COR-L47 (cell line): ENCODE data around the gene SFXN2.
"Not testable (repeated sequence)": the region's sequence is repeated elsewhere in the genome, so short reads cannot be mapped to it uniquely, and the experiment has no call there.

Experiments
- DNase-seq: peaks from one replicate; lab custom pipeline; 2025; lab: John Stamatoyannopoulos, UW

The SFXN2 gene

DNA sequence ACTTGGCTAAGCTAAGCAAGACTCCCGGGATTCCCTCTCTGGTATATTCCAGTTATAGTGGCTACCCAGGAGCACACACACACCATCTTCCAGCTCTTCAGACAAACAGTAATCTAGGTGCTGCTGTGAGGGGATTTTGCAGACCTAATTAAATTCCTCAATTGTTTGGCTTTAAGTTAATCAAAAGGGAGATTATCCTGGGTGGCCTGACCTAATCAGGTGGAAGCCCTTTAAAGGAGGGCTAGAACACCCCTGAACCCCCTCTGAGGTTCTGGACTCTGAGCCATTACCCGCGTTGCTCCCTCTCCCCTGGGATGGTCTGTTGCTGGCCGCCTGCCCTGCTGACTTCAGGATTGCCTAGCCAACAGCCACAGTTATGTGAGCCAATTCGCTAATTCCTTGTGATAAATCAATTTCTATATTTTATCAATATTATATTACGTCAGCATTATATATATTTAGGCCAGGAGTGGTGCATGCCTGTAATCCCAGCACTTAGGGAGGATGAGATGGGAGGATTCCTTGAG, 6.4 kb downstream of the SFXN2 start:
- DNase-seq: no peak

DNA sequence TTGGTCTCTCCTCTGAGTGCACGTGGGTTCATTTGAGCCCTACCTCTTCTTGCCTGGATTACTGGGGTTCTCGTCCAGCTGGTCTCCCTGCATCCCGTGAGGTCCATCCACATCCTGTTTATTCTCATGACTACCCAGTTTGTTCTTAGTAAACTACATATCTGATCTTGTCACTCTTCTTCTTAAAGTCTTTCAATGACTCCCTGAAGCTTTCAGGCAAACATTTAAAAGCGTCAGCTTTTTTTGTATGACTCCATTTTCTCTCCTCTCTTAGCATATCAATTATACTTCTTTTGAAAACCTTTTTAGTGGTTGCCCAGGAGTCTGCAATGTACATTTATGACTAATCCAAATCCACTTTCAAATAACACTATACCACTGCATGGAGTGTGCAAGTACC, 7.5 kb downstream of the SFXN2 start:
- DNase-seq: no peak

DNA sequence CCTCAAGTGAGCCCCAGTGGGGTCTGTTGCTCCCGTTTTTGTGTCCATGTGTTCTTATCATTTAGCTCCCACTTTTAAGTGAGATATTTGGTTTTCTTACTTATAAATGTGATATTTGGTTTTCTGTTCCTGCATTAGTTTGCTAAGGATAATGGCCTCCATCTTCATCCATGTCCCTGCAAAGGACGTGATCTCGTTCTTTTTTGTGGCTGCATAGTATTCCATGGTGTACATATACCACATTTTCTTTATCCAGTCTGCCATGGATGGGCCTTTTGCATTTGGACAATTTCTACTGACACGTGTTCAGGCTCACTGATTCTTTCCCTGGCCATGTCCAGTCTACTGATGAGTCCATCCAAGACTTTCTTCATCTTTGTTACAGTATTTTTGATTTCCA, 9.6 kb downstream of the SFXN2 start:
- DNase-seq: no peak

DNA sequence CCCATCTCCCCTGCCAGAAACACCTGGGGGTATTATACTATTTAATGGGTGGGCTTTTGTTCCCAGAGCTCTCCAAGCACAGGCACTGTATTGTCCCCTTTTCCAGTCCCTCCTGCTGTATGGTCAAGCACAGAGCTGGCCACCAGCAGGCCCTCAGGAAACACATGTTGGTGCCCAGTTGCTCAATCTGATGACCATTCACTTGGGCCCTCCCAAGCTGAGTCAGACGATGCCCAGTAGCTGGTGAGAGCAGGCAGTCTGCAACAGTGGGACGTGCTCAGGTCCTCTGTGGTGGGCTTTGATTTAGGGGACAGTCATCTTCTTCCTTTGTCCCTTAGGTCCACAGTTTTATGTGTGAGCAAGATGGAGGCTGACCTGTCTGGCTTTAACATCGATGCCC, 11.8 kb downstream of the SFXN2 start:
- DNase-seq: no peak

DNA sequence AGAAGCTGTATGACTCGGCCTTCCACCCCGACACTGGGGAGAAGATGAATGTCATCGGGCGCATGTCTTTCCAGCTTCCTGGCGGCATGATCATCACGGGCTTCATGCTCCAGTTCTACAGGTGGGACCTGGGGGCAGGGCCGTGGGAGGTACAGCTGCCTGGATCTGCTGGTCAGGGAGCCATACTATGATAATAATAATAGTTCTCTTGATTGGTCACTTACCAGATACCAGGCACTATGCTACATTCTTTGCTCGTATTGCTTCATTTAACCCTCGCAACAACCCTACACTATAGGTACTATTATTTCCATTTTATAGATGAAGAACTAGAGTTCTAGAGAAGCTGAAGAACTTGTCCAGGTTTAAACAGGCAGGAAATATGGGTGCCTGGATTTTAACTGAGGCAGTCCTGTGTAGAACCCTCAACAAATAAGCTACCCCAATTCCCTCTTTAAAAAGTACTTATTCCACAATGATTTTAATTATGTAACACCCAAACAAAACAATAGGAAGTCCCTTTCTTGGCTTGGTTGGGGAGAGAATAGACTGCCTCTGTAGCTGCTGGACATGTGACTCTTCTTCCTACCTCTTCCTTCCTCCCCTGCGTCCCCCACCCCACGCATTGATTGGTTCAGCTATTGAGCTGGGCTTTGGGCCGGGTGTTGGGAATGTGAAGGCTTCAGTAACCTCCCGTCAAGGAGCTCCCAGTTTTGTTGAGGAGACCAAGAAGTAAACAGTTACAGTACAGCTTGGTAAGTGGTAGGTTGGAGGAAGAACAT, 12.8 kb downstream of the SFXN2 start:
- DNase-seq: no peak

DNA sequence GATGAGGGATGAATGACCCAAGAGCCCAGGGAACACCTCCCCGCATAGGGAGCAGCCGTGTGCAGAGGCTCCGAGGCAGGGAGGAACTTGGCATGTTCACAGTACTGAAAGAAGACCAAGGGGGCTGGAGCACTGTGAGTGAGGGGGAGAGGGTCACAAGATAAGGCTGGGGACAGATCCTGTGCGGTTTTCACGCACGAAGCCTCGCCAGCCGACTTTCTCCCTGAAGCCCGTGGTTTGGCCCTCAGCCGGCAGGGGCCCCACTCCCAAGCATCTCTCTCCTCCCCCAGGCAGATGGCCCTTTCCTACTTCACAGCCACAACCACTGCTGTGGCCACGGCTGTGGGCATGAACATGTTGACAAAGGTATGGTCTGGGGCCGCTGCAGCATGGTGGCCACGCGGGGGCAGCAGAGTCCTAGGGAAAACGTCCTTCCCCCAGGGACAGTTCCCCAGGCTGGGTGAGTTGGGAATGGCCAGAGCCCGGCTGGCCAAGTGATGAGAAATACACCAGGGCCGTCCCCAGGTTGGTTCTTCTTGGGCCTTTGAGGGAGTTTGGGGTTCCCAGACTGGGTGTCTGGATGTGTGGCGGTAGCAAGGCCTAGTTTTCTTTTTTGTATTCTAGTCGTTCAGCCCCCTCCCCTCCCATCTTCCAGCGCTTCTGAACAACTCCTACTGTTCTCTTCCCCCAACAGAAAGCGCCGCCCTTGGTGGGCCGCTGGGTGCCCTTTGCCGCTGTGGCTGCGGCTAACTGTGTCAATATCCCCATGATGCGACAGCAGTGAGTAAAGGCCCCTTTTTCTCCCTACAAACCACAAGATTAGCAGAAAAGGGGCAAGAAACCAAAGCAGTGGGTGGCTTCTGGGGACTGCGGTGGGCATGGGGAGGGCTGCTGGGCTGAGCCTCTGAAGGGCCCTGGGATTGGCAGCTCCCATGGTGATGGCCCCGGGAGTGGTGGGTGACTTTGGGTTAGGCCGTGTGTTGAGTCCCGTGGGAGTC, 14.9 kb downstream of the SFXN2 start:
- DNase-seq: peak; percentile 33

DNA sequence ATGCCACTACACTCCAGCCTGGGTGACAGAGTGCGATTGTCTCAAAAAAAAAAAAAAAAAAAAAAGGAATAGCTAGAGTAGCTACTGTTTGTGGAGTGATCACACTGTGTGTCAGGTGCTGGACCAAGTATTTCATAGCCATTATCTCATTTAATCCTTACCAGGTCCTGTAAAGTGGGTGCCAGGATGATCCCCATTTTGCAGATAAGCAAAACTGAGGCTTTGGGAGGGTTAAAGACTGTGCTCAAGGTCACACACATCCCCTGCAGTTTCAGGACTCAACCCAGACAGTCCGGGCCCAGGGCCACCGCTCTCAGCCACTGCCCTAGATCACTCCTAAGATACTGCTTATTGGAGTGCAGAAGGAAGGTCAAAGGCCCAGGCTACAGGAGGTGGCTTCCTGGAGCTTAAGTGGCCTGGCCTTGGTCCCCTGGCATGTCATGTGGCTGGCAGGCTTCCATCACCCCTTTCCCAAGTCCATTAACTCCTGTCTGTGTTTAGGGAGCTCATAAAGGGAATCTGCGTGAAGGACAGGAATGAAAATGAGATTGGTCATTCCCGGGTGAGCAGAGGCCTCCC, 16.9 kb downstream of the SFXN2 start:
- DNase-seq: no peak

DNA sequence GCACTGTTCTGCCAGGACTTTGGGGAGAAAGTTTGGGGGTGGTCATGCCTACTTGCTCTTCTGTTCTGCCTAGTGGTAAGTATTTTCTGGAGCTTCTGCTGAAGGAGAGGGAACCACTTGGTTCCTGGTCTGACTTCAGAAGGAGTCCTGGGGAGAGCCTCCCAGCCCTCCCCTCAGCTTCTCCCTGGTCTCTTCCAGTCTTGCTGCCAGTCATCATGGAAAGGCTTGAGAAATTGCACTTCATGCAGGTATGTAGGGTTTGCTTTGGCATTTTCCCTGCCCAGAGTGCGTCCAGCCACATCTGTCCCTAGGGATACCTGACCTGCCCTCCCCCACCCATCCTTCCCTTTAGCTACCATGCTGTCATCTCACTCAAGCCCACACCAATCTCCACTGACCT, 18.2 kb downstream of the SFXN2 start:
- DNase-seq: no peak

DNA sequence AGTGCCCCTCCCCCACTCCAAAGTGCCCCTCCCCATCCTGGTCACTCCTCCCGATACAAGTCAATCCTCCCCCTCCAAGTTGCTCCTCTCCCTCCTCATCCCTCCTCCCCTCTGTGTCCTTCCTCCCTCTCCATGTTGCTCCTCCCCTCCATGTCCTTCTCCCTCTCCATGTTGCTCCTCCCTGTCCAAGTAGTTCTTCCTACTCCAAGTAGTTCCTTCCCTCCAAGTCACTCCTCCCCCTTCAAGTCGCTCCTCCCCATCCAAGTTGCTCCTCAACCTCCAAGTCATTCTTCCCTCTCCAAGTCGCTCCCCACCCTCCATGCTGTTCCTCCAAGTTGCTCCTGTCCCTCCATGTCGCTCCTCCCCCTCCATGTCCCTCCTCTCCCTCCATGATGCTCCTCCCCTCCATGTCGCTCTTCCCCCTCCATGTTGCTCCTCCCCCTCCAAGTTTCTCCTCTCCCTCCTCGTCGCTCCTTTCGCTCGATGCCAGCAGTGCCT, 20.7 kb downstream of the SFXN2 start:
- no peak for DNase-seq

DNA sequence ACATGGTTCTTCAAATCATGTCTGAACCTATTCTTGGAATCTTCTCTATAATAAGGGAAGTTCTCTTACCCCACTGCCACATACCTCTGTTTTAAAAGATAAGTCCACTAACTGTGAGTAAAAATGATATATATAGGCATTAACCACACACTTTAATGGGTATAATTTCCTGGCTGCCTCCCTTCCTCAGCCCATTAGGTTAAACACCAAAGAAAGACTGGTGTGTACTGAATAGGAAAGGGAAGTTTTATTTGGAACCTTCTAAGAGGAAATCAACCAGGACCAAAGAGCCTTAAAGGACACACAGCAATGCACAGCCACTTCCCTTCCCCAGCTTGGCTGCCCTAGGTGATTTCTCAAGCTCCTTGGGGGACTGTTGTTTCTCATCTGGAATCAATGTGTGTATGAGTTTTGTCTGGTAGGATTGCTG, 24.3 kb downstream of the SFXN2 start:
- no peak for DNase-seq

DNA sequence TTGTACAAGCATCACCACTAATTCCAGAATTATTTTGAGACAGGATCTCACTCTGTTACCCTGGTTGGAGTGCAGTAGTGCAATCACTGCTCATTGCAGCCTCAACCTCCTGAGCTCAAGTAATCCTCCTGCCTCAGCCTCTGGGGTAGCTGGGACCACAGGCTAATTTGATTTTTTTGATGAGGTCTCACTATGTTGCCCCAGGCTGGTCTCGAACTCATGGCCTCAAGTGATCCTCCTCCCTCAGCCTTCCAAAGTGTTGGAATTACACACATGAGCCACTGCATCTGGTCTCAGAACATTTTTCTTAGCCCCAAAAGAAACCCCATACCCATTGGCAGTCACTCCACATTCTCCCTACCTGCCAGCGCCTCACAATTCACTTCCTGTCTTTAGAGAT, 25.8 kb downstream of the SFXN2 start:
- no peak for DNase-seq

DNA sequence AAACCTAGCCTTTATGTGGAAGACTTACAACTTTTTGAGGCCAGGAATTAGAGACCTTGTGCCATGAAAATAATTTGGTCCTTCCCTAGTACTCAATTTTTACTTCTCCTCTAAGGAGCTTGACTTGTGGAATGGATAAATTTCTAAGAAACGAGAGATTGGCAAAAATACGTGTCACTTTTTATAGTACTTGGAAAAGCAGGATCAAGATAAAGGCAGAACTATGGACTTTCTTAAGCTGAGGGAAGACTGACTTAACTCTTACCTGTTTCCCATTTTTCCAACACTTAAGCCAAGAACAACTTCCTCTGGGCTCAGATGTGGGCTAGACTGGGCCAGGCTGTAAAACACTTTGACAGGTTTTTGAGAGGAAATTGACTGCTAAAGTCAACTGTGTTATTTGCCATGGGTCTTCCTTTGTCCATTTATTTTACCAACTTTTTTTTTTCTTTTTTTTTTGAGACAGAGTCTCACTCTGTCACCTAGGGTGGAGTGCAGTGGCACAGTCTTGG, 27.3 kb downstream of the SFXN2 start:
- no peak for DNase-seq

DNA sequence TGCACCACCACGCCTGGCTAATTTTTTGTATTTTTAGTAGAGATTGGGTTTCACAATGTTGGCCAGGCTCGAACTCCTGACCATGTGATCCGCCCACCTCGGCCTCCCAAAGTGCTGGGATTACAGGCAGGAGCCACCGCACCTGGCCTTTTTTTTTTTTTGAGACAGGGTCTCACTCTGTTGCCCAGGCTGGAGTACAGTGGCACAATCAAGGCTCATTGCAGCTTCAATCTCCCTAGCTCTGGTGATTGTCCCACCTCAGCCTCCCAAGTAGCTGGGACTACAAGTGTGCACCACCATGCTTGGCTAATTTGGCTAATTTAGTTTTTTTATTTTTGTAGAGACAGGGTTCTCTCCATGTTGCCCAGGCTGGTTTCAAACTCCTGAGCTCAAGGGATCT, 27.9 kb downstream of the SFXN2 start:
- not testable (repeated sequence) for DNase-seq

DNA sequence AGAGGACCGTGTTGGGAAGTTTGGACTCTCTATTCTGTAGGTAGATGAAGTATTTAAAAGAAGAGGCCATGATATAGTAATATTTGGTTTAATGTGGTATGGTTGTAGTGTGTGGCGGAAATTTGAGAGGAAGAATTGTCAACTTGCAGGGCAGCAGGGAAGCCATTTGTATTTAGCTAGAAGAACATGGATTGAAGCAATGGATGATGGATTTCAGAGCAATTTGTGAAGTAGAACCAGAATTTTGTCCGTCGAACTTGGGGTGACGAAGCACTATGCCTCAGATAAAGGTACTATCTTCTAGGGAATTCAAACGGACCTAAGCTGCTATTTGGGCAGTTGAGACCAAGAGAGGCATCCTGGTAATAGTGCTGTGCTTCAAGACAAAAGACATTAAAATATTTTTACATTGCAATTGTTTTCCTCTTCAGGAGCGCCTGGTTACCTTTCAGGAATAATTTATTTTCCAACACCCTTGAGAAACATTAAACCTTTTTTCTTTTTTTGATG, 28.7 kb downstream of the SFXN2 start:
- no peak for DNase-seq

DNA sequence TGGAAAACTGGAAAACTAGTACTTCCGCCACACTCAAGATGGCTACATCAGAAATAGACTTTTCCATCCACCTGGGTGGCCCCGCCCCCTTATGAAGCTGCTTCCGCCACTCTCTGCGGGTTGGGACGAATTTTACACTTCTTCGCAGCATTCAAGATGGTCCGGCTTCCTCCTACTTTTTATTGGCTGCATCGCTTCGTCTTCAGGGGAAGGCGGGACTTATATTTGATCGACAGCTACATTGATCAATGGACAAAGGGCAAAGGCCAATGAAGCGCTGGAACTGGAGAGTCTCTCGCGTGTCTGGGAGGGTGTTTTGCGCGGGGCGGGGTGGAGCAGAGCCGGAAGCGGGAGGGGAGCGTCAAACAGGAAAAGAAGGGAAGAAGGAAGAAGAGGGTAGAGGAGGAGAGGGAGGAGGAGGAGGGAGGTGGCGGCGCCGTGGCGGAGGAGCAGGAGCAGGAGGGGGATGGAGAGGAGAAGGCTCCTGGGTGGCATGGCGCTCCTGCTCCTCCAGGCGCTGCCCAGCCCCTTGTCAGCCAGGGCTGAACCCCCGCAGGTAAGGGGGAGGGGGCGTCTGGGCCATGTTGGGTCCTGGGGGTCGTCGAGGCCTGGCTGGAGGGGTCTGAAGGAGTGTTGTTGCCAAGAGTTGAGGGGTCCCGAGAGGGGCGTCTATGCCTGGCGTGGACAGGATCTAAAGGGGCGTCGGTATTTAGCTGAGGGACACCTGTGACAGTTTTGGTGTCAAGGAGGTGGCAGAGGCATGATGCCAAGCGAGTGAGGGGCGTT, 29.3 kb downstream of the SFXN2 start, which contains the start of gene WBP1L:
WBP1L (plus strand) TSS at position 361 of the 786 bp plus-strand sequence; CDS start at position 467, 106 bp downstream.
- peak; percentile 91 for DNase-seq

DNA sequence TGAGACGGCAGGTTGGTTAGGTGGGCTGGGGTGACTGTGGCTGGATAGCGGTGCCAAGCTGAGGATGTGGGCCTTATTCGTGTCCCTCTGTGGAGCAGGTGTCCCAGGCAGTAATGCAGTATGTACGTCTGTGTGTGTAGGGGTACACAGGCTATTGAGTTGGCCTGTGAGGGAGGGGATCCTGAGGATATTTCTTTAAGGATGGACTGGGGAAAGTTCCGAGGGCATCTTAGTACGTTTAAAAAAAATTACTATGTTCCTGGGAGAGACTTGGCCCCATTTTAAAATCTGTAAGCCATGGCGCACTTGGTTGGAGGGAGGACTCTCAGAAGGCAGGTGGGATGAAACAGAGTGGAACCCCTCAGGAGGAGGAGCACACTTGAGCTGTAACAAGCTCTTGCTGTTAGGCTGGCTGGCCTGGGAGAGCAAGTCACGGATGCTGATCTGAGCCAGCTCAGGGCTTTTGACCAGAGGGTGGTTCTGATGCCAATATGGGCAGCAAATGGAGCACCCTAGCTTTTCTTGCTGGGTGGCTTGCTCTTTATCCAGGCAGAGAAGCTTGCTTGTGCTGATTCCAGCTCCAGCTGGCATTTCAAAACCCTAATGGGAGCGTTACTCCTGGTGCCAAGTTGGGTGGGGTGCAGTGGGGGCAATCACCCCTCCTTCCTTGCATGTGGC, 30.1 kb downstream of the SFXN2 start:
- DNase-seq: no peak

DNA sequence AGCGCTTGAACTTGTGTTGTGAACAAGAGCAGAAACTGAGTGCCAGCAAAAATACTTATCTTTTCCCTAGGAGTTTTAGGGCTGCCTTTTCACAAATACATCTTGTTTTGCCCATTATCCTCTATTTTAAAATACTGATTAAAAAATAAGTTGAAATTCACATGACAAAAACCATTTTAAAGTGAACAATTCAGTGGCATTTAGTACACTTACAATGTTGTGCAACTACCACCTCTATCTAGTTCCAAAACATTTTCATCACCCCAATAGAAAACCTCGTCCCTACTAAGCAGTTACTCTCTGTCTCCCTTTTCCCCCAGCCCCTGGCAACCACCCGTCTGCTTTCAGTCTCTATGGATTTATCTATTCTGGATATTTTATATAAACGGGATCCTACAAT, 30.7 kb downstream of the SFXN2 start:
- no peak for DNase-seq

DNA sequence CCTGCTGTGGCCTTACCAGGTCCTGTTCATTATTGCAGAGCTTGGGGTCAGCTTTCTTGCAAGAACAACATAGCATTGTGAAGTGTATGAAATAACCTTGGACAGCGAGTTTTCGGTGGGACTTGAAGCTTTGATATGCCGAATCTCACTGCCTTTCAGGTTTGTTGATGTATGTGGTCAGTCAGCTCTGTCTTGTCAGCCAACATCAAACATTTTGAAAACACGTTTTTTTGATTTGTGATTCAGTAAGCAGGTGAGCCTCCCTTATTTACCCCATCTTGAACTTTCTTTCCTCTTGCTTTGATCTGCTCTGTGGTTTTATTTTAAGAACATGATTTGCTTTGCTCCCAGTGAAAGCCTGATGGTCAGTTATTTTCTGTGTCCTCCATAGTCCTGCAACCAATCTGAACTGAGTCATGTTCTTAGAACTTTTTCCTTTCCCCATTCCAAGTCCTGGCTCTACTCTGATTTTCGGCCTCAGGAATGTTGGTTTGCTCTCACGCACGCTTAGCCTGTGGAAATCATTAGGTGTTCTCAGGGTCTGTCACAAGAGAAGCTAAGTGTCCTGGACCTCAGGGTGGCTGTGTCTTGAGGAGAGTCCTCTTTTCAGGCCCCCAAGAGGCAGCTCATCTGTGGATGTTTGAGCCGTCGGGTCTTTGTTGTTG, 38.0 kb downstream of the SFXN2 start:
- no peak for DNase-seq

DNA sequence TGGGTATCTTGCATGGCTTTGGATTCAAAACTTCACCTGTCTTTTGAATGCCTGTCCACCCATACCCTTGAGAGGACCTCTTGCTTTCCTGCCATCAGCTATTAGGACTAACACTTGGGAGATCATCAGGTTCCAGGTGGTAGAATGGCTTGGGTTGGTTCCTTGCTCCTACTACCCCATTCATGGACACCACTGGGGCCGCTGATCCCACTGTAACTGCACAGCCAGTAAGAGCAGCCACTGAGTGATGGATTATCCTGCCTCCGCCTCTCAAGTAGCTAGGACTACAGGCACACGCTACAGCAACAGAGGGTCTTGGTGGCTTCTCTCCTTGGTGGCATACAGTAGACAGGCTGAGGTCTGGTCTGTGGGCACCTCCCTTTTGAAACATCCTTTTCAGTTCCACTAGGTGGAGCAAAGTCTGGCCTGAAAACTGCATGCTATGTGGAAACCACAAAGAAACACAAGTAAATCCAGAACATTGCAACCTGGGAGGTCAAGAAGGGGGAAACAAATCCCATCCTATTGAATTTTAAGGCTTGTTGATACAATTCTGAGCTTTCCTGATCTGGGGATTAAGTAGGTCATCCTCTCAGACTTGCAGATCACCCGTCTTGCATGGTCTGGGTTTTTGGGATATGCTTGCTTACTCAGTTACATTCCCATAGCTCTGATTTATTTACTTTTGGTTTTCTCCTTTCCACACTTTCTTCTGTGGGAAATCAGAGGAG, 38.7 kb downstream of the SFXN2 start:
- no peak for DNase-seq
